ENCODE measurements around the gene AGAP1.

GRCh38 chr2:235709969-235710879 is 216.4 kb downstream of the AGAP1 start:
- no peak for TF ChIP-seq CTCF (IDR thresholded peaks at IDR 0.05)
- no peak for TF ChIP-seq POLR2A (IDR thresholded peaks at IDR 0.05)
- no peak for TF ChIP-seq POLR2AphosphoS5 (IDR thresholded peaks at IDR 0.05)
- no peak for TF ChIP-seq EP300 (IDR thresholded peaks at IDR 0.05)

Measured in sigmoid colon (tissue), 4 donors.